NCI-H748 (cell line): ENCODE measurements around the gene MT1F.

ENCODE experiments used
- DNase-seq: peaks from one replicate; lab custom pipeline; 2025; ENCODE audit not compliant: unreplicated experiment; lab: John Stamatoyannopoulos, UW

The MT1F gene

DNA sequence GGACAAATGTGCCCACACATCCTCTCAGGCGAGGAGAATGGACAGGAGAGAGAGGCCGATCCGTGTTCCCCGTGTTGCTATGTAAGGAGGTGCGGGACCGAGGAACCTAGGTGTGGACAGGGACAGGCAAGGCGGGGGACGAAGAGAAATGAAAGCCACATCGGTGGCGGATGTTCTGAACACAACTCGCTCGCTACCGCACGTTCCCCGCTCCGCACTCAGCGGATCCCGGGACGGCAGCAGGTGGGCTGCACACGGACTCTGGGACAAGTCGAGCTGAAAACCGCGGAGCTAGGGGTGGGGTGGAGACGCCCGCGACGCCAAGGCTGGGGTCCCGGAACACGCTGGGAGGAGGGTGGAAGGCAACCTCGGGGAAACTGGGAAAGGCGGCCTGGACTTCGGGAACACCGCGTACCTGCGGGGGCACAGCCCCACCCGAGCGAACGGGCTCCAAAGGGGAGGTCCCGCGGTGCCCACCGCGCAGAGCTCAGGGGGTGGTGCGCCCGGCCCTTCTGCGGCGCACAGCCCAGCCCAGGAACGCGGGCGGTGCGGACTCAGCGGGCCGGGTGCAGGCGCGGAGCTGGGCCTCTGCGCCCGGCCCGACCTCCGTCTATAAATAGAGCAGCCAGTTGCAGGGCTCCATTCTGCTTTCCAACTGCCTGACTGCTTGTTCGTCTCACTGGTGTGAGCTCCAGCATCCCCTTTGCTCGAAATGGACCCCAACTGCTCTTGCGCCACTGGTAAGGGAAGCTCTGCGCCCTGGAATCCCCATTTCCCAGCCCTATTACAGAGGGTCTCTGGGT is 32.4 kb upstream of the MT1F start, which contains the start of gene MT1E:
Gene MT1E, plus strand, starts transcription at position 642 of the 803 bp plus-strand sequence. Its CDS starts 71 bp downstream, at position 713.
- peak; percentile 3 for DNase-seq

DNA sequence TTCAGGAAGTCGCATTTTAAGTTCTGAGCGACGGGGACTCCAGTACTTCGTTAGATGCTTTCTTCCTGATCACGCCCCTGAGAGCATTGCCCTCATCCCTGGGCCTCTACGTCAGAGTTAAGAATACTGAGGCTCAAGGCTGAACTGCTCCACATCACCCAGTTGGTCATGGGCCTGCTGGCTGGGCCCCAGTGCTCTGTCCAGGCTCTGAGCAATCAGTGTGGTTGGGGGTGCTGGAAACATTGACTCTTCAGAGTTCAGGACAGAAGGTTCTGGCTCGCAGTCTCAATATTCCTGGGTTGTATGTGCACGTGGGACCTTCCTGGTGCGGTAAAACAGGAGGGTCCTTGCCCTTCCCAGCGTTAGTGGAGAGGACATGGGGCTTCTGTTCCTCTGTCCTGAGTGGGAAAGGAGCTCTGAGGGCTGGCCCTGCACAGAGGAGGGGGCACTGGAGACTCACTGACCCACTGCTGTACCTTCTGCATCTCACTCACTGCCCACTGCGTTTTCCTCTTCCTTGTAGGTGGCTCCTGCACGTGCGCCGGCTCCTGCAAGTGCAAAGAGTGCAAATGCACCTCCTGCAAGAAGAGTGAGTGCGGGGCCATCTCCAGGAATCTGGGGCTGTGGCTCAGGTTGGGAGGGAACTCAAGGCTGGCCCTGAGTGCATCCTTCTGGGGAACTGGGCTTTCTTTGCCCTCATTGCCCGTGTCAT is 31.7 kb upstream of the MT1F start:
- no peak for DNase-seq

DNA sequence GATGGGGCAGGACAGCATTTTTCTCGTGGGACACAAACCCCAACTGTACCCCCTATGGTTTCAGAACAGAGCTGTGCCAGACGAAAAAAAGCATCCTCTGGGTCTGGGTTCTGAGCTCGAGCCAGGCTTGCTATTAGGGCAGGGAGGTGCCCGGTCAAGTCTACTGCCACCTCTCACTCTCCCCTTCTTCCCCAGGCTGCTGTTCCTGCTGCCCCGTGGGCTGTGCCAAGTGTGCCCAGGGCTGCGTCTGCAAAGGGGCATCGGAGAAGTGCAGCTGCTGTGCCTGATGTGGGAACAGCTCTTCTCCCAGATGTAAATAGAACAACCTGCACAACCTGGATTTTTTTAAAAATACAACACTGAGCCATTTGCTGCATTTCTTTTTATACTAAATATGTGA is 31.1 kb upstream of the MT1F start:
- DNase-seq: no peak

DNA sequence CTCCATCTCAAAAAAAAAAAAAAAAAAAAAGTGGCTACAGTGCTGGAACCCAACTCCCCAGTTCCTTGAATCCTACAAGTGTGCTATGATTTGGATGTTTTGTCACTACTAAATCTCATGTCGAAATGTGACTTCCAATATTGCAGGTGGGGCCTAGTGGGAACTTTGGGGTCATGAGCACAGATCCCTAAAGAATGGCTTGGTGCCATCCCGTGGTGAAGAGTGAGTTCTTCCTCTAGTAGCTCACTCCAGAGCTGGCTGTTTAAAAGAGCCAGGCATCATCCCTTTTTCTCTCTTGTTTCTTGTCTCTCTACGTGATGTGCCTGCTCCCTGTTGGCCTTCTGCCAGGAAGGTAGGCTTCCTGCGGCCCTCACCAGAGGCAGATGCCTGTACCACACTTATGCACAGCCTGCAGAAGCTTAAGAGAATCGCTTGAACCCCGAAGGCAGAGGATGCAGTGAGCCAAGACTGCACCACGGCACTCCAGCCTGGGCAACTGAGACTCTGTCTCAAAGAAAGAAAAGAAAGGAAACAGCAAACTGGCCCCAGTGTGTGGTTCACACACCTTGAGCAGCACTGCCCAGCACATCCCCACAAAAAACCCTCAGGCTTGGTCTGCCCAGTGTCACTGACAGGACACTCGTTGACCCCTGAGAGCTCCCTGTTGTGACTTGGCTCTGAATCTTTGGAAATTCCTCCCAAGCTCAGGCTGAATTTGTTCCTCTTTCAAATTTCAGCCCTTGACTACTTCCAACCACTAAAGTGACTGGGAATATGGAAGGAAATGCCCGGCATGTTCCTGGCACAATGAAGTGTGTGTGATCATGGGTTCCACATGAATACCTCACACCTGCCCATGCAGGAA is 29.0 kb upstream of the MT1F start:
- no peak for DNase-seq

DNA sequence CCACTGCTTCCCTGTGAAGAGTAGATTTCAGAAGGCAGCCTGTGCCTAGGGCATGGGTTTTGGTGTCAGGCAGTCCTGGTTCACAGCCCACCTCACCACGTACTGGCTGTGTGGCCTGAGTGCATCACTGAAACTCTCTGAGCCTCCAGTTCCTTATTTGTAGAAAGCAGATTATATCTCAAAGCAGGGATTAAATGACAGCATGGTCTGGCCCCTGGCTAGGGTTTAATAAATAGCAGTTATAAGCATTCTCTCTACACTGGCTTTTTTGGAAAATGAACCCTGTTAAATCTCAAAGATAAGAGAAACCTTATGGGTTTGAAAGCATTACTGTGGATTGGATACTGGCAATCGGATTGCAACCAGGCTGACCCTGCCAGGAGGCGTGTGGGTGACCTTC is 28.2 kb upstream of the MT1F start:
- DNase-seq: no peak

DNA sequence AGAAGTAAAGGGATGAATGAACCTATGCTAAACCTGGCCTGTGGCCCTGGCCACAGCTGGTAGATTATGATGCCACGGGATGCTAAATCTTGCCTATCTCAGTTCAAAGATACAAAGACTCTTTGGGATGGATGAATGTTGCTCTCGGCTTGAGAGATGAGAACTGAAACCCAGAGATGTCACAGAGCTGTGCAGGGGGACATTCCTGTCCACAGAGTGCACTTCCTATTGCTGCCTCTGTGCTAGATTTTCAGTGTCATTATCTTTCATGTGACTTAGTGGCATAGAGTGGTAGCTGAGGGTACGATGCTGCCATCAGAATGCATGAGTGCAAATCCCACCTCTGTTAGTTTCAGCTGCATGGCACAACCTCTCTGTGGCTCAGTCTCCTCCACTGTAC is 27.6 kb upstream of the MT1F start:
- DNase-seq: no peak

DNA sequence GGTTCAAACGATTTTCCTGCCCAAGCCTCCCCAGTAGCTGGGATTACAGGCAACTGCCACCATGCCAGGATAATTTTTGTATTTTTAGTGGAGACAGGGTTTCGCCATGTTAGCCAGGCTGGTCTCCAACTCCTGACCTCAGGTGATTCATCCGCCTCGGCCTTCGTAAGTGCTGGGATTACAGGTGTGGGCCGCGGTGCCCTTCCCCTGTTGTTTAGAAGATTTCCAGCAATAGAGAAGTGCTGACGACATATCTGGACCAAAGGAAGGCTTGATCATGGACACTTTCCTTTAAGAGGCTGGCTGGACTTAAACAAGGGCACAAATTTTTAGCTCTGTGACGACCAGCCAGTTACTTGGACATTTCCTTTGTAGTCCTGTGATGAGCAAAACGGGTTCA is 26.6 kb upstream of the MT1F start:
- no peak for DNase-seq

DNA sequence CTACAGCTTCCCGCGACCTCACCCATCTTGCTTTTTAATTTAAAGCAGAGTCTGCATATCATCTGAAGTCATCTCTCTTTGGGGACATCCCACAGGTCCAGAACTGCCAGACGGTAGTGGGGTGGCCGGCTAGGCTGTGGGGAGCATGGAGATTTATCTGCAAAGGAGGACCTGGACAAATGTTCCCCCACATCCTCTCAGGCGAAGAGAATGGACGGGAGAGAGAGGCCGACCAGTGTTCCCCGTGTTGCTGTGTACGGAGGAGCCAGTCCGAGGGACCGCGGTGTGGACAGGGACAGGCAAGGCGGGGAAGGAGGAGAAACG is 26.0 kb upstream of the MT1F start:
- DNase-seq: no peak

DNA sequence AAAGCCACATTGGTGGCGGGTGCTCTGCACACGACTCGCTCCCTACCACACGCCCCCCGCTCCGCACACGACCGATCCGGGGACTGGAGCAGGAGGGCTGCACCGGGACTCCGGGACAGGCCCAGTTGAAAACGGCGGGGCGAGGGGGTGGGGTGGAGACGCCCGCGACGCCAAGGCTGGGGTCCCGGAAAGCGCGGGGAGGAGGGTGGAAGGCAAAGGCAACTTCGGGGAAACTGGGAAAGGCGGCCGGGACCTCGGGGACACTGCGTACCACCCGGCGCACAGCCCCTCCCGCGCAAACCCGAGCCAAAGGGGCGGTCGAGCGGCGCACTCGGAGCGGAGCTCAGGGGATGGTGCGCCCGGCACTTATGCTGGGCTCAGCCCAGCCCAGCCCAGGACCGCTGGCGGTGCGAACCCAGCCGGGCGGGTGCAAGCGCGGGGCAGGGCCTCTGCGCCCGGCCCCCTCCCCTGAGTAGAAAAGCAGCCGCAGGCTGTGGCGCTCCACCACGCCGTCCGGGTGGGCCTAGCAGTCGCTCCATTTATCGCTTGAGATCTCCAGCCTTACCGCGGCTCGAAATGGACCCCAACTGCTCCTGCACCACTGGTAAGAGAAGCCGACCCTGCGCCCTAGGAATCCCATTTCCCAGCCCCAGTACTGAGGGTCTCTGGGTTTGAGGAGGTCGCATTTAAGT is 25.5 kb upstream of the MT1F start, which contains the start of gene MT1M:
Gene MT1M, plus strand, starts transcription at position 504 of the 692 bp plus-strand sequence. Its CDS starts 73 bp downstream, at position 577.
- DNase-seq: no peak

DNA sequence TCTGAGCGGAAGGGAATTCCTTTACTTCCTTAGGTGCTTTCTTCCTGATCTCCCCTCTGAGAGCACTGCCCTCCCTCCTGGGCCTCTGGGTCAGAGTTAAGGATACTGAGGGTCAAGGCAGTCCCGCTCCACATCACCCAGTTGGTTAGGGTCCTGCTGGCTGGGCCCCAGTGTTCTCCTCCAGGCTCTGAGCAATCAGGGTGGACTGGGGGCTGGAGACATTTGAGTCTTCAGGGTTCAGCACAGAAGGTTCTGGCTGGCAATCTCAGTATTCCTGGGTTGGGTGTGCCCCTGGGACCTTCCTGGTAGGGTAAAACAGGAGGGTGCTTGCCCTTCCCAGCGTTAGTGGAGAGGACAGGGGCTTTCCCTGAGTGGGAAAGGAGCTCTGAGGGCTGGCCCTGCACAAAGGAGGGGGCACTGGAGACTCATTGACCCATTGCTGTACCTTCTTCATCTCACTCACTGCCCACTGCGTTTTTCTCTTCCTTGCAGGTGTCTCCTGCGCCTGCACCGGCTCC is 24.9 kb upstream of the MT1F start:
- no peak for DNase-seq

DNA sequence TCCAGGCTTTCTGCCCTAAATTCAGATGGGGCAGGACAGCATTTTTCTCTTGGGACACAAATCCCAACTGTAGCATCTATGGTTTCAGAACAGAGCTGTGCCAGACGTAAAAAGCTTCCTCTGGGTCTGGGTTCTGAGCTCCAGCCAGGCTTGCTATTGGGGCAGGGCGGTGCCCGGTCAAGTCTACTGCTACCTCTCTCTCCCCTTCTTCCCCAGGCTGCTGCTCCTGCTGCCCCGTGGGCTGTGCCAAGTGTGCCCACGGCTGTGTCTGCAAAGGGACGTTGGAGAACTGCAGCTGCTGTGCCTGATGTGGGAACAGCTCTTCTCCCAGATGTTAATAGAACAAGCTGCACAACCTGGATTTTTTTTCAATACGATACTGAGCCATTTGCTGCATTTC is 24.2 kb upstream of the MT1F start:
- DNase-seq: no peak

DNA sequence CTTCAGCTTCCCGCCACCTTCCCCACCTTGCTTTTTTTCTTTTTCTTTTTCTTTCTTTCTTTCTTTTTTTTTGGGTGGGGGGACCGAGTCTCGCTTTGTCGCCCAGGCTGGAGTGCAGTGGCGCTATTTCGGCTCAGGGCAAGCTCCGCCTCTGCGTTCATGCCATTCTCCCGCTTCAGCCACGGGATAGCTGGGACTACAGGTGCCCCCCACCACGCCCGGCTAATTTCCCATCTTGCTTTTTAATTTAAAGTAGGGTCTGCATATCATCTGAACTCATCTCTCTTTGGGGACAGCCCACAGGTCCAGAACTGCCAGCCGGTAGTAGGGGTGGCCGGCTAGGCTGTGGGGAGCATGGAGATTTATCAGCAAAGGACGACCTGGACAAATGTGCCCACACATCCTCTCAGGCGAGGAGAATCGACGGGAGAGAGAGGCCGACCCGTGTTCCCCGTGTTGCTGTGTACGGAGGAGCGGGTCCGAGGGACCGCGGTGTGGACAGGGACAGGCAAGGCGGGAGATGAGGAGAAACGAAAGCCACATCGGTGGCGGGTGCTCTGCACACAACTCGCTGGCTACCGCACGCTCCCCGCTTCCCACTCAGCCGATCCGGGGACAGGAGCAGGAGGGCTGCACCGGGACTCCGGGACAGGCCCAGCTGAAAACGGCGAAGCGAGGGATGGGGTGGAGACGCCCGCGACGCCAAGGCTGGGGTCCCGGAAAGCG is 22.9 kb upstream of the MT1F start:
- no peak for DNase-seq

DNA sequence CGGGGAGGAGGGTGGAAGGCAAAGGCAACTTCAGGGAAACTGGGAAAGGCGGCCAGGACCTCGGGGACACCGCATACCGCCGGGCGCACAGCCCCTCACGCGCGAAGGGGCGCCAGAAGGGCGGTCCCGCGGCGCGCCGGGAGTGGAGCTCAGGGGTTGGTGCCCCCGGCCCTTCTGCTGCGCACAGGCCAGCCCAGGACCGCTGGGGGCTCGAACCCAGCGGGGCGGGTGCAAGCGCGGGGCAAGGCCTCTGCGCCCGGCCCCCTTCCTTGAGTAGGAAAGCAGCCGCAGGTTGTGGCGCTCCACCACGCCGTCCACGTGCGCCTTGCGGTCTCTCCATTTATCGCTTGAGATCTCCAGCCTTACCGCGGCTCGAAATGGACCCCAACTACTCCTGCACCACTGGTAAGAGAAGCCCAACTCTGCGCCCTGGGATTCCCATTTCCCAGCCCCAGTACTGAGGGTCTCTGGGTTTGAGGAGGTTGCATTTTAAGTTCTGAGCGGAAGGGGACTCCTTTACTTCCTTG is 22.3 kb upstream of the MT1F start:
- no peak for DNase-seq

DNA sequence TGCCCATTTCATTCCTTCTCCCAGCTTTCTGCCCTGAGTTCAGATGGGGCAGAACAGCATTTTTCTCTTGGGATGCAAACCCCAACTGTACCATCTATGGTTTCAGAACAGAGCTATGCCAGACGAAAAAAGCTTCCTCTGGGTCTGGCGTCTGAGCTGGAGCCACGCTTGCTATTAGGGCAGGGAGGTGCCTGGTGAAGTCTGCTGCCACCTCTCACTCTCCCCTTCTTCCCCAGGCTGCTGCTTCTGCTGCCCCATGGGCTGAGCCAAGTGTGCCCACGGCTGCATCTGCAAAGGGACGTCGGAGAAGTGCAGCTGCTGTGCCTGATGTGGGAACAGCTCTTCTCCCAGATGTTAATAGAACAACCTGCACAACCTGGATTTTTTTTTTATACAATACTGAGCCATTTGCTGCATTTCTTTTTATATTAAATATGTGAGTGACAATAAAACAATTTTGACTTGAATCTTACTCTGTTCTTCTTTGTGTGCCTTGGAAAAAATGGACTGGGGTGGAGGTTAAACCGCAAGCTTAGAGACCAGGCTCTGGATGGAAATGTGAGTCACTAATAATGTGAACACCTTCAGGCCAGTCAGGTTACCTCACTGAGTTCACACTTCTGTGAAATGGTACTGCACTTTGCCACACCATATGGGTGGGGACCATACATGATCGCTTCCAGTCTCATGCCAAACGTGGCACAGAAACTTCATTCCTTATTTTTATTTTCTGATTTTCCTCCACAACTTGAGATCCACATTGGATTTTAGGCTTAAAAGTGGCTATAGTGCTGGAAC is 20.9 kb upstream of the MT1F start:
- no peak for DNase-seq

DNA sequence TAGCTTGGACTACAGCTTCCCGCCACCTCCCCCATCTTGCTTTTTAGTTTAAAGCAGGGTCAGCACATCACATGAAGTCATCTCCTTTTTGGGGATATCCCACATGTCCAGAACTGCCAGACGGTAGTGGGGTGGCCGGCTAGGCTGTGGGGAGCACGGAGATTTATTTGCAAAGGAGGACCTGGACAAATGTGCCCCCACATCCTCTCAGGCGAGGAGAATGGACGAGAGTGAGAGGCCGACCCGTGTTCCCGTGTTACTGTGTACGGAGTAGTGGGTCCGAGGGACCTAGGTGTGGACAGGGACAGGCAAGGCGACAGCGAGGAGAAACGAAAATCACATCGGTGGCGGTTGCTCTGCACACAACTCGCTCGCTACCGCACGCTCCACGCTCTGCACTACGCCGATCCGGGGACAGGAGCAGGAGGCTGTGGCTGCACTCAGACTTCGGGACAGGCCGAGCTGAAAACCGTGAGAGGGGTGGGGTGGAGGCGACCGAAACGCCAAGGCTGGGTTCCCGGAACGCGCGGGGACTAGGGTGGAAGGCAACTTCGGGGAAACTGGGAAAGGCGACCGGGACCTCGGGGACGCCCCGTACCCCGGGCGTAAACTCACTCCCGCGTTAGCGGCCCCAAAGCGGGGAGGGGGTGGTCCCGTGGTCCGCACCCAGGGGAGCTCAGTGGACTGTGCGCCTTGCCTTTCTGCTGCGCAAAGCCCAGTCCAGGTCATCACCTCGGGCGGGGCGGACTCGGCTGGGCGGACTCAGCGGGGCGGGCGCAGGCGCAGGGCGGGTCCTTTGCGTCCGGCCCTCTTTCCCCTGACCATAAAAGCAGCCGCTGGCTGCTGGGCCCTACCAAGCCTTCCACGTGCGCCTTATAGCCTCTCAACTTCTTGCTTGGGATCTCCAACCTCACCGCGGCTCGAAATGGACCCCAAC is 19.7 kb upstream of the MT1F start, which contains the start of gene MT1A:
Gene MT1A, plus strand, starts transcription at position 853 of the 937 bp plus-strand sequence. Its CDS starts 73 bp downstream, at position 926.
- DNase-seq: peak; percentile 42

DNA sequence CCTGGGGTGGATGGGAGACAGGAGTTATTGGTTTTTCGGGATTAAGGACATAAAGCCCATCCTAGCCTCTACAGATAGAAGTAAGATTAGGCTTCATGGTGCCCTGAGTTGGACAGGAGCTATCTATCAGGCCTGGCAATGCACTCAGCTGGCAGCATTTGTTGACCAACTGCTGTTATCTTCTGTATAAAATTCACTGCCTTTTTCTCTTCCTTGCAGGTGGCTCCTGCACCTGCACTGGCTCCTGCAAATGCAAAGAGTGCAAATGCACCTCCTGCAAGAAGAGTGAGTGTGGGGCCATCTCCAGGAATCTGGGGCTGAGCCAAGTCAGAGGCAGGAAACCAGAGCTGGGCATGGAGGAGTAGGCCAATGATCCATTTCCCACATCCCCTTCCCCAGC is 18.7 kb upstream of the MT1F start:
- DNase-seq: no peak

DNA sequence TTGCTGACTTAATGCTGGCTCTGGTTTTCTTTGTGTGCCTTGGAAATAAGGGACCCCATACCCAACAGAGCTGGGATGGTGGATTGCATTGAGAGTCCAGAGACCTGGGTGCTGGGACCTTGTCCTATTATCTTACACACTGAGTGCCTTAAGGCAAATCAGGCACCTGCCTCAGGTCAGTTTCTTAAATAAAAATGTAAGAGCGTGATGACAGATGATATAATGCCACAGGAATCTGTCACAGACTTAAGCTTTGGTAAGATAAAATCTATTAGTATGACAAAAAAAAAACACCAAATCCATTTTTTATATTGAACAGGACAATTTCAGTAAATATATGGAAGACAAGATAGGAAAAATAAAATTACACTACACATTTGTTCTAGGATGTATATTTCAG is 17.7 kb upstream of the MT1F start:
- DNase-seq: no peak

DNA sequence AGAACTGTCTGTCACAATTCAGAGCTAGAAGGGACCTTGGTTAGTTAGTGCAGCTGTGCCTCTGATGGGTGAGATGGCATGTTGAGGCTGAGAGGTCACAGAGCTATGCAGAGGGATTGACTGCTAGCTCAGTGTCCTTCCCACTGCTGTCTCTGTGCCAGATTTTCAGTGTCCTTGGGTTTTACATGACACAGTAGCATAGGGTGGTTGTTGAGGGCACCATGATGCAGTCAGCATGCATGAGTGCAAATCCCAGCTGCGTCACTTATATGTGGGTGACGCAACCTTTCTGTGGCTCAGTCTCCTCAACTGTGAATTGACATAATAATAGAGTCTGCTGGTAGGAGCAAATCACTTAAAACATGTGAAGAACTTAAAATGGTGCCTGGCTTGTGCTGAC is 16.6 kb upstream of the MT1F start:
- no peak for DNase-seq
